Tibial artery (tissue), 4 donors: ENCODE results near the gene IL10RA.

ENCODE experiments used
- DNase-seq, 2 donors: peaks; one replicate each; pipeline ENCODE4 v3.0.0-alpha.2; 2019
- H3K27ac ChIP-seq, 2 donors: fragments of 200-600 bp; sonication (generic) in 1 of 2; 1 replicate in 1 of 2; 2 replicates in 1 of 2; pipeline ENCODE4 v1.5.1; 2018 to 2019; ENCODE audit warnings: mild to moderate bottlenecking in 1 of 2
- H3K27me3 ChIP-seq, 2 donors: fragments of 200-600 bp; sonication (generic) in 1 of 2; one replicate each; pipeline versions ENCODE4 v1.5.1 to v1.6.0; 2016 to 2019
- H3K36me3 ChIP-seq, 3 donors: fragments of 200-600 bp; sonication (generic) in 2 of 3; one replicate each; pipeline ENCODE4 v1.5.1; 2016 to 2019; ENCODE audit warnings: mild to moderate bottlenecking in 2 of 3
- H3K4me1 ChIP-seq, 4 donors: fragments of 200-600 bp; sonication (generic) in 2 of 4; 1 replicate in 3 of 4; 2 replicates in 1 of 4; pipeline ENCODE4 v1.5.1; 2016 to 2019
- H3K4me3 ChIP-seq, 2 donors: fragments of 200-600 bp; sonication (generic) in 1 of 2; 1 replicate in 1 of 2; 2 replicates in 1 of 2; pipeline ENCODE4 v1.5.1; 2018 to 2019; ENCODE audit warnings: mild to moderate bottlenecking in 2 of 2
- H3K9me3 ChIP-seq, 3 donors: fragments of 200-600 bp; sonication (generic) in 1 of 3; one replicate each; pipeline ENCODE4 v1.5.1; 2016 to 2019
- intact Hi-C: fragments of 100-400 bp; cut with DNase I; formaldehyde crosslinking; loops from one replicate; pipeline ENCODE4 v1.15.0; 2023; ENCODE audit warnings: low total_unique reads
- TF ChIP-seq, protein P1 (sequence below), 2 experiments: fragments of 200-600 bp in 1 of 2; fragments of 450-650 bp in 1 of 2; IDR thresholded peaks; one replicate each; pipeline ENCODE4 v1.5.1; 2017 to 2019; ENCODE audit warnings: antibody characterized with exemption in 2 of 2, mild to moderate bottlenecking in 1 of 2, moderate library complexity in 1 of 2

Gene IL10RA

DNA sequence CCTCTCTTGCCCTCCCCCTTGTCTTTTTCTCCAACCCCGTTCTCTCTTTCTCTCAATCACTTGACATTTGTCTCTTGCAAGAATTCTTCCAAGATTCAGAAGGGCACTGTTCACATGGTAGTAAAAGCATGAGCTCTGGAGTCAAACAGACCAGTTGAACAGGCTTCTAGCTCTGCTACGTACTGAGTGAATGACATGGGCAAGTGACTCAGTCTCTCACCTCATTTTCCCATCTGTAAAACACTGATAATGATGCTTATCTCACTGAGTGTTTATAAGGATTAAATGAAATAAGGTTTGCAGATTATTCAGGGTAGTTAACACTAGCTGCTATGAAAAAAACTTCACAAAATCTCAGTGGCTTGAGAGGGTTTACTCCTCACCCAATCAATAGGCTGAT lies 5.9 kb upstream of the IL10RA start:
- no peak overlapping the region for H3K4me3 ChIP-seq

DNA sequence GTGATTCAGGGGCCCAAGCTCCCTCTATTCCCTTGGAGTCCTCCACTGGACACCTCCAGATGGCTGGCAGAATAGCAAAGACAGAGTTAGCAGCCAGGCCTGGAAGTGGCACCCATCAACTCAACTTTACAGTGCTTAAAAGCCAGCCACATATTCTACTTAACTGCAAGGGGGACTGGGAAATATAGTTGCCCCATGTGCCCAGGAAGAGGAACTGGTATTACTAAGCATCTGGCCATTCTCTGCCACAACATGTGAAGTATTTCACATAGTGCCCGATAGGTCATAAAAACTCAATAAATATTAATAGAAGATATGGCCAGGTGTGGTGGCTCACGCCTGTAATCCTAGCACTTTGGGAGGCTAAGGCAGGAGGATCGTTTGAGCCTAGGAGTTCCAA lies 5.5 kb upstream of the IL10RA start:
- DNase-seq: peak in 1 of 2 donors; percentile 14
- Histone ChIP-seq H3K27ac (no peak overlapping the region), H3K36me3 (no peaks in the 10 kb centered on the region), H3K27me3 (peaks cover 0 to 4% of the 10 kb centered on the region in 2 donors), H3K4me1 (peaks cover 0 to 4% (median under 1%) of the 10 kb centered on the region in 4 donors), H3K9me3 (no peaks in the 10 kb centered on the region), H3K4me3 (no peak overlapping the region)
- TF ChIP-seq, protein P1, sequence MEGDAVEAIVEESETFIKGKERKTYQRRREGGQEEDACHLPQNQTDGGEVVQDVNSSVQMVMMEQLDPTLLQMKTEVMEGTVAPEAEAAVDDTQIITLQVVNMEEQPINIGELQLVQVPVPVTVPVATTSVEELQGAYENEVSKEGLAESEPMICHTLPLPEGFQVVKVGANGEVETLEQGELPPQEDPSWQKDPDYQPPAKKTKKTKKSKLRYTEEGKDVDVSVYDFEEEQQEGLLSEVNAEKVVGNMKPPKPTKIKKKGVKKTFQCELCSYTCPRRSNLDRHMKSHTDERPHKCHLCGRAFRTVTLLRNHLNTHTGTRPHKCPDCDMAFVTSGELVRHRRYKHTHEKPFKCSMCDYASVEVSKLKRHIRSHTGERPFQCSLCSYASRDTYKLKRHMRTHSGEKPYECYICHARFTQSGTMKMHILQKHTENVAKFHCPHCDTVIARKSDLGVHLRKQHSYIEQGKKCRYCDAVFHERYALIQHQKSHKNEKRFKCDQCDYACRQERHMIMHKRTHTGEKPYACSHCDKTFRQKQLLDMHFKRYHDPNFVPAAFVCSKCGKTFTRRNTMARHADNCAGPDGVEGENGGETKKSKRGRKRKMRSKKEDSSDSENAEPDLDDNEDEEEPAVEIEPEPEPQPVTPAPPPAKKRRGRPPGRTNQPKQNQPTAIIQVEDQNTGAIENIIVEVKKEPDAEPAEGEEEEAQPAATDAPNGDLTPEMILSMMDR (IDR thresholded peaks at IDR 0.05): no peak
- intact Hi-C loops: no loop called here

More for the DNA sequence above, 5.9 kb upstream of the IL10RA start:
- TF ChIP-seq, protein P1 (IDR thresholded peaks at IDR 0.05): no peak
- Histone ChIP-seq H3K9me3 (no peaks in the 10 kb centered on the region), H3K4me1 (no peaks in the 10 kb centered on the region), H3K27ac (no peak overlapping the region), H3K36me3 (no peaks in the 10 kb centered on the region), H3K27me3 (peaks cover 0 to 6% of the 10 kb centered on the region in 2 donors)
- DNase-seq: no peak
- intact Hi-C loops: no loop called here

DNA sequence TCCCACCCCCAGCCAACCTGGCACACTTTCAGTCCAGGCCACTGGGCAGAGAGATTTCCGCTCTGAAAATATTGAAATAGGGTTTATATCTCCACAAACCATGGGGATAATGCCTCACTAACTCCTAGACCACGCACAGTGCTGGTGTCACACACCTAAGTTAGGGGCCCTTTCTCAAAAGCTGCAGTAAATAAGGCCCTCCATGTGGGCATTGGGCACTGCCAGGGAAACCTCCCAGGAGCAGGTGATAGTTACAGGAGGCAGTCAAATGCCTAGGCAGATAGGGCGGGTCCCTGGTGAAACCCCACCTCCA lies 3.1 kb upstream of the IL10RA start:
- Histone ChIP-seq H3K4me1 (peaks cover 0 to 23% (median 12%) of the 10 kb centered on the region in 4 donors), H3K4me3 (no peak overlapping the region), H3K9me3 (no peaks in the 10 kb centered on the region), H3K36me3 (no peaks in the 10 kb centered on the region), H3K27me3 (peaks cover 0 to 1% of the 10 kb centered on the region in 2 donors), H3K27ac (no peak overlapping the region)
- TF ChIP-seq, protein P1 (IDR thresholded peaks at IDR 0.05): no peak
- intact Hi-C loops: no loop called here
- no peak for DNase-seq

DNA sequence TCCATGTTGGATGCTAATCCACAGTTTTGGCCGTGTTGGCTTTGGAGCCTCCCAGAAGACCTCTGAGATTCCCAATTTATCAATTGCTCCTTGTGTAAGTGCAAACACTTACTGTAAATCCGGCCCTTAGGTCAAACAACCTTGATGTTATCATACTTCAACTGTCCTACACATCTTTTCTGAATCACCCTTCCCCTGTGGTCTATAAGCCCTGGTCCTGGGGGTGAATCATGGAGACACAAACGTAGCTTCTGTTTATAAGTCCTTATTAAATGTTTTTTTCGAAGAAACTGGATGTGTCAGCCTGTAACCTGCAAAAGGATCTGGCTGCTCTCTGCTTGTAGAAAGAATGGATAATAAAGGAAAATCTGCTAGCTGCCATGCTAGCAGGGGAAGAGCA lies 1.7 kb upstream of the IL10RA start:
- no peaks in the 10 kb centered on the region for H3K9me3 ChIP-seq
- peaks cover 0 to 37% (median 12%) of the 10 kb centered on the region in 4 donors for H3K4me1 ChIP-seq
- intact Hi-C loops: no loop called here
- no peak overlapping the region for H3K4me3 ChIP-seq
- TF ChIP-seq, protein P1 (IDR thresholded peaks at IDR 0.05): no peak
- no peak overlapping the region for H3K27ac ChIP-seq
- DNase-seq: peak in 1 of 2 donors; percentile 2
- peaks cover 0 to 3% of the 10 kb centered on the region in 2 donors for H3K27me3 ChIP-seq
- H3K36me3 ChIP-seq: no peaks in the 10 kb centered on the region

DNA sequence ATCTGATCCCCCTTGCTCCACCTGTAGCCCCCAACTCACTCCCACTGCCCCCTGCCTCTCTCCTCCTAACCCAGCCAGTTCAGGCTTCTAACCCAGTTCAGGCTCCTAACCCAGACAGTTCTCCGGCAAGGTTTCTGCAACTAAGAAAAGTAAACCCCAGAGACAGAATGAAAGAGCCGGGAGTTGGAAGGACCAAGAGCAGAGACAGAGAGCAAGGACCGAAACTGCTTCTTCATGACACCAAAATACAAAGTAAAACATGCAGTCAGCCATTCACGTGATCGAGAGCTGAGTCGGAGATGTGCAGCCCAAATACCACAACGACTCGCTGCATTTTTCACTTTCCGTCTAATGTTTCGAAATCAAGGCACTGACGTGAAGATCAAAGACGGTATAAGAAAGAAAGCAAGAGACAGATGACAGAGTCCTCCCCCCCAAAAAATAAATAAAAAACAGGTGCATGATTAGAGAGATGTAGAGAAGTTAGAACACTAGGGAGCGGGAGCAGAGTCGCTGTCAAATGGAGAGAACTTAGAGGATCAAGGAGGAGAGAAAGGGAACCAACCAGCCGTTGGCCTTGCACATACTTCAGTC lies 884 bp downstream of the IL10RA start:
- Histone ChIP-seq H3K36me3 (no peaks in the 10 kb centered on the region), H3K9me3 (no peaks in the 10 kb centered on the region), H3K27me3 (peaks cover 0 to 3% of the 10 kb centered on the region in 2 donors), H3K4me3 (peak overlapping the region; percentile 49 to 53), H3K27ac (peak overlapping the region; percentile 46 to 72), H3K4me1 (peaks cover 0 to 43% (median 12%) of the 10 kb centered on the region in 4 donors)
- TF ChIP-seq, protein P1 (IDR thresholded peaks at IDR 0.05): no peak
- intact Hi-C loops: no loop called here
- no peak for DNase-seq
